WTC11 (cell line): ENCODE measurements around the gene C3. TPM values are rescaled to one million over a fixed set of nuclear protein-coding genes. Genes with fewer than 3 reads are reported as not detected.

Experiments used
- ATAC-seq: fragments of 200-7000 bp; cut with Tn5 transposase; 2 replicates; pipeline ENCODE4 v1.10.0; 2021; ENCODE audit warnings: mild to moderate bottlenecking, moderate library complexity
- CTCF ChIA-PET: fragments of 300-600 bp; sonication (Branson Sonifier 250); formaldehyde crosslinking; loops from one replicate; lab custom pipeline; 2021; ENCODE audit warnings: antibody characterized with exemption; lab: Charles Lee
- POLR2A ChIA-PET: fragments of 350-600 bp; sonication (Branson Sonifier 250); formaldehyde crosslinking; loops from one replicate; lab custom pipeline; 2021; ENCODE audit warnings: antibody characterized with exemption; lab: Charles Lee
- DNase-seq: peaks from one replicate; pipeline ENCODE4 v3.0.0; 2021; ENCODE audit warnings: low spot score
- H3K27ac Mint-ChIP-seq: 2 replicates; pipeline ENCODE4 v1.8.0; 2021; ENCODE audit warnings: mixed read lengths
- H3K27me3 Mint-ChIP-seq: 2 replicates; pipeline ENCODE4 v1.8.0; 2021; ENCODE audit warnings: low read depth, mild to moderate bottlenecking, moderate library complexity, mixed read lengths
- H3K36me3 Mint-ChIP-seq: 2 replicates; pipeline ENCODE4 v1.8.0; 2021; ENCODE audit warnings: mixed read lengths
- H3K4me1 Mint-ChIP-seq: 2 replicates; pipeline ENCODE4 v1.8.0; 2022; ENCODE audit warnings: mixed read lengths
- H3K4me3 Mint-ChIP-seq: 2 replicates; pipeline ENCODE4 v1.8.0; 2021; ENCODE audit warnings: mild to moderate bottlenecking, moderate library complexity, mixed read lengths
- H3K9me3 Mint-ChIP-seq: 2 replicates; pipeline ENCODE4 v1.8.0; 2021; ENCODE audit warnings: mixed read lengths
- CBFB ChIP-seq: sonication (generic); formaldehyde crosslinking; IDR thresholded peaks from 2 replicates; pipeline ENCODE4 v1.8.1; 2022; ENCODE audit warnings: mild to moderate bottlenecking, low read depth, missing genetic modification reagents
- CREM ChIP-seq: sonication (generic); formaldehyde crosslinking; IDR thresholded peaks from 2 replicates; pipeline ENCODE4 v1.8.1; 2022; ENCODE audit warnings: mild to moderate bottlenecking, missing genetic modification reagents, moderate library complexity
- ESRRA ChIP-seq: sonication (generic); formaldehyde crosslinking; IDR thresholded peaks from 2 replicates; pipeline ENCODE4 v1.8.1; 2022; ENCODE audit warnings: mild to moderate bottlenecking, missing genetic modification reagents, borderline replicate concordance
- ETV6 ChIP-seq: sonication (generic); formaldehyde crosslinking; IDR thresholded peaks from 2 replicates; pipeline ENCODE4 v1.8.1; 2022; ENCODE audit warnings: mild to moderate bottlenecking, missing genetic modification reagents
- FOXK1 ChIP-seq: sonication (generic); formaldehyde crosslinking; IDR thresholded peaks from 2 replicates; pipeline ENCODE4 v1.8.0; 2022; ENCODE audit warnings: mild to moderate bottlenecking, moderate library complexity, missing genetic modification reagents
- FOXP1 ChIP-seq: sonication (generic); formaldehyde crosslinking; IDR thresholded peaks from 2 replicates; pipeline ENCODE4 v1.8.0; 2022; ENCODE audit warnings: missing genetic modification reagents, mild to moderate bottlenecking, moderate library complexity, borderline replicate concordance
- GRHL2 ChIP-seq: fragments of 250-450 bp; sonication (Bioruptor Pico); IDR thresholded peaks from 2 replicates; pipeline ENCODE4 v1.8.0; 2022; ENCODE audit warnings: mild to moderate bottlenecking, moderate library complexity; ENCODE audit not compliant: insufficient replicate concordance, severe bottlenecking
- HMGA2 ChIP-seq: fragments of 250-450 bp; sonication (Bioruptor Pico); IDR thresholded peaks from 2 replicates; pipeline ENCODE4 v1.4.0; 2021; ENCODE audit warnings: mild to moderate bottlenecking, moderate library complexity
- IRF2 ChIP-seq: sonication (generic); formaldehyde crosslinking; IDR thresholded peaks from 2 replicates; pipeline ENCODE4 v1.8.0; 2022; ENCODE audit warnings: low read depth, missing genetic modification reagents, borderline replicate concordance
- JUN ChIP-seq: sonication (generic); formaldehyde crosslinking; IDR thresholded peaks from 2 replicates; pipeline ENCODE4 v1.8.0; 2023; ENCODE audit warnings: mild to moderate bottlenecking, missing genetic modification reagents
- NFYB ChIP-seq: sonication (generic); formaldehyde crosslinking; conservative IDR thresholded peaks from 2 replicates; pipeline ENCODE4 v1.8.0; 2022; ENCODE audit warnings: low read depth, missing genetic modification reagents
- NR3C1 ChIP-seq: sonication (generic); formaldehyde crosslinking; conservative IDR thresholded peaks from 2 replicates; pipeline ENCODE4 v1.8.1; 2023; ENCODE audit warnings: low read depth, mild to moderate bottlenecking, missing genetic modification reagents
- OVOL2 ChIP-seq: fragments of 250-450 bp; sonication (Bioruptor Pico); IDR thresholded peaks from 2 replicates; pipeline ENCODE4 v1.9.0; 2021; ENCODE audit warnings: mild to moderate bottlenecking, borderline replicate concordance
- PRRX2 ChIP-seq: fragments of 250-450 bp; sonication (Bioruptor Pico); IDR thresholded peaks from 2 replicates; pipeline ENCODE4 v1.8.0; 2021; ENCODE audit warnings: mild to moderate bottlenecking
- RELA ChIP-seq: sonication (generic); formaldehyde crosslinking; IDR thresholded peaks from 2 replicates; pipeline ENCODE4 v1.8.1; 2022; ENCODE audit warnings: missing genetic modification reagents, mild to moderate bottlenecking, borderline replicate concordance
- RORB ChIP-seq: fragments of 250-450 bp; sonication (Bioruptor Pico); IDR thresholded peaks from 2 replicates; pipeline ENCODE4 v1.9.0; 2021; ENCODE audit warnings: mild to moderate bottlenecking
- ZNF138 ChIP-seq: sonication (generic); formaldehyde crosslinking; conservative IDR thresholded peaks from 2 replicates; pipeline ENCODE4 v1.8.1; 2022; ENCODE audit warnings: mild to moderate bottlenecking, moderate library complexity, missing genetic modification reagents
- total RNA-seq: library from RNA; stranded (reverse); gene quantifications from 3 replicates; pipeline ENCODE4 v1.2.3, GENCODE V29; 2021
- TF ChIP-seq, protein P1 (sequence below): sonication (generic); formaldehyde crosslinking; IDR thresholded peaks from 2 replicates; pipeline ENCODE4 v1.8.1; 2023; ENCODE audit warnings: mild to moderate bottlenecking, missing genetic modification reagents, moderate library complexity
- TF ChIP-seq, protein P2 (sequence below): sonication (generic); formaldehyde crosslinking; conservative IDR thresholded peaks from 2 replicates; pipeline ENCODE4 v1.8.1; 2023; ENCODE audit warnings: mild to moderate bottlenecking, low read depth, missing genetic modification reagents, moderate library complexity
- TF ChIP-seq, protein P3 (sequence below): sonication (generic); formaldehyde crosslinking; conservative IDR thresholded peaks from 2 replicates; pipeline ENCODE4 v1.8.1; 2022; ENCODE audit warnings: mild to moderate bottlenecking, missing genetic modification reagents

C3 gene
- total RNA-seq, 1 experiment from 2014 or later = 7.0 TPM

DNA sequence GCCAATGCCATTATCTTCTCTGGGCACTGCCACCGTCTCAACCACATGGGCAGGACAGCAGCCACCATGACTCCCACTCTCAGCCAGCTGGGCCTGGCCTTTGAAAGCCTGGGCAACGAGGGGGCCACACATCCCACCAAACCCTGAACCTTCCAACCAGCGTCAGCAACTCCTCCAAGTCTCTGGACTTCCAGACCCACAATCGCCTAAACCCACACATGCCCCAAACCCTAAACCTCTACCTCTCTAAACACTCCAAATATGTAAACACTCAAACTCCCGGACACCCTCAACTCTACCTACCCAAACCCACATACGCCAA lies 949 bp downstream of the C3 start:
- POLR2A ChIA-PET = no interaction called here
- CTCF ChIA-PET = no interaction called here

DNA sequence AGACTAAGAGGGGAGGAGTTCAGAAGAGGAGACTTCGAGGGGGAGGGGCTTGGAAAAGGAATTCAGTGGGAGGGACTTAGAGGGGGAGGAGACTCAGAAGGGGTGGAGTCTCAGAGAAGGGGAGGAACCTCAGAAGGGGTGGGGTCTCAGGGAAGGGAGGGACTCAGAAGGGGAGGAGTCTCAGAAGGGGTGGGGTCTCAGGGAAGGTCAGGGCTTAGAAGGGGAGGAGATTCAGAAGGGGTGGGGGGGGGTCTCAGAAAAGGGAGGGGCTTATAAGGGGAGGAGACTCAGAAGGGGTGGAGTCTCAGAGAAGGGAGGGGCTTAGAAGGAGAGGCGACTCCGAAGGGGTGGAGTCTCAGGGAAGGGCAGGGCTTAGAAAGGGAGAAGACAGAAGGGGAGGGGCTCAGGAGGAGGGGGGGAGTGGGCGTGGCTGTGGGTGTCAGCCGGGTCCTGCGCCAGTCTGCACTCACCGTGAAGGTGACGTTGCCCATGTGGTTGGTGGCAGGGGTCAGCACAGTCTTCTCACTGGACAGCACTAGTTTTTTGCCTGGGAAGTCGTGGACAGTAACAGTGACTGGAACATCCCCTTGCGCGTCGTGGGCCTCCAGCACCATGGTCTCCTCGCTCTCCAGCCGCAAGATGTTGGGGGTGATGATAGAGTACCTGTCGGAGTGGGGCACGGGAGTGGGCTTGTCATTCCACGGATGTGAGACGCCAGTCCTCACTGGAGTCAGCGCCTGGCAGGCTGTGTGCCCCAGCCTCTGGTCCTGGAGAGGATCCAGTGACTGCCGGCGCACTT lies 1.5 kb downstream of the C3 start:
- CTCF ChIA-PET = interaction anchor here (1.5 kb wide), 1 partner anchor 15 kb away, joined by 3 read pairs; no protein-coding TSS in a partner anchor
- Mint-ChIP-seq H3K4me1 (peaks cover 16% of the 10 kb centered on the region), H3K27me3 (peaks cover 4% of the 10 kb centered on the region; the same call in 1 of the 2 replicates), H3K4me3 (no peak overlapping the region), H3K27ac (no peak overlapping the region)
- ATAC-seq = peak; percentile 76
- POLR2A ChIA-PET = no interaction called here
- peak; percentile 78 for DNase-seq
- TF ChIP-seq HMGA2 (CRISPR knock-in tag) = no peak
- no peak for TF ChIP-seq ZNF138 (CRISPR knock-in tag)
- no peak for TF ChIP-seq CBFB (CRISPR knock-in tag)
- TF ChIP-seq ETV6 (CRISPR knock-in tag) = no peak
- TF ChIP-seq ESRRA (CRISPR knock-in tag) = no peak
- TF ChIP-seq IRF2 (CRISPR knock-in tag) = no peak
- TF ChIP-seq CREM (CRISPR knock-in tag) = no peak
- no peak for TF ChIP-seq PRRX2
- TF ChIP-seq FOXP1 (CRISPR knock-in tag) = no peak
- no peak for TF ChIP-seq NR3C1 (CRISPR knock-in tag)
- TF ChIP-seq, protein P1, sequence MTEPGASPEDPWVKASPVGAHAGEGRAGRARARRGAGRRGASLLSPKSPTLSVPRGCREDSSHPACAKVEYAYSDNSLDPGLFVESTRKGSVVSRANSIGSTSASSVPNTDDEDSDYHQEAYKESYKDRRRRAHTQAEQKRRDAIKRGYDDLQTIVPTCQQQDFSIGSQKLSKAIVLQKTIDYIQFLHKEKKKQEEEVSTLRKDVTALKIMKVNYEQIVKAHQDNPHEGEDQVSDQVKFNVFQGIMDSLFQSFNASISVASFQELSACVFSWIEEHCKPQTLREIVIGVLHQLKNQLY (CRISPR knock-in tag) = no peak
- TF ChIP-seq, all 79 proteins: peak for 0
- Mint-ChIP-seq H3K36me3 (no peaks in the 10 kb centered on the region), H3K9me3 (peaks cover 8% of the 10 kb centered on the region)

More for the DNA sequence above, 949 bp downstream of the C3 start:
- peaks cover 16% of the 10 kb centered on the region for H3K4me1 Mint-ChIP-seq
- no peak overlapping the region for H3K27ac Mint-ChIP-seq
- TF ChIP-seq, protein P2, sequence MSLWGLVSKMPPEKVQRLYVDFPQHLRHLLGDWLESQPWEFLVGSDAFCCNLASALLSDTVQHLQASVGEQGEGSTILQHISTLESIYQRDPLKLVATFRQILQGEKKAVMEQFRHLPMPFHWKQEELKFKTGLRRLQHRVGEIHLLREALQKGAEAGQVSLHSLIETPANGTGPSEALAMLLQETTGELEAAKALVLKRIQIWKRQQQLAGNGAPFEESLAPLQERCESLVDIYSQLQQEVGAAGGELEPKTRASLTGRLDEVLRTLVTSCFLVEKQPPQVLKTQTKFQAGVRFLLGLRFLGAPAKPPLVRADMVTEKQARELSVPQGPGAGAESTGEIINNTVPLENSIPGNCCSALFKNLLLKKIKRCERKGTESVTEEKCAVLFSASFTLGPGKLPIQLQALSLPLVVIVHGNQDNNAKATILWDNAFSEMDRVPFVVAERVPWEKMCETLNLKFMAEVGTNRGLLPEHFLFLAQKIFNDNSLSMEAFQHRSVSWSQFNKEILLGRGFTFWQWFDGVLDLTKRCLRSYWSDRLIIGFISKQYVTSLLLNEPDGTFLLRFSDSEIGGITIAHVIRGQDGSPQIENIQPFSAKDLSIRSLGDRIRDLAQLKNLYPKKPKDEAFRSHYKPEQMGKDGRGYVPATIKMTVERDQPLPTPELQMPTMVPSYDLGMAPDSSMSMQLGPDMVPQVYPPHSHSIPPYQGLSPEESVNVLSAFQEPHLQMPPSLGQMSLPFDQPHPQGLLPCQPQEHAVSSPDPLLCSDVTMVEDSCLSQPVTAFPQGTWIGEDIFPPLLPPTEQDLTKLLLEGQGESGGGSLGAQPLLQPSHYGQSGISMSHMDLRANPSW = no peak
- TF ChIP-seq GRHL2 = no peak
- no peak for TF ChIP-seq RELA (CRISPR knock-in tag)
- TF ChIP-seq NFYB (CRISPR knock-in tag) = no peak
- TF ChIP-seq FOXK1 (CRISPR knock-in tag) = no peak
- H3K4me3 Mint-ChIP-seq = no peak overlapping the region
- H3K9me3 Mint-ChIP-seq = peaks cover 8% of the 10 kb centered on the region
- DNase-seq (no peak), ATAC-seq (no peak)
- H3K36me3 Mint-ChIP-seq = no peaks in the 10 kb centered on the region
- H3K27me3 Mint-ChIP-seq = peaks cover 4% of the 10 kb centered on the region; the same call in 1 of the 2 replicates

DNA sequence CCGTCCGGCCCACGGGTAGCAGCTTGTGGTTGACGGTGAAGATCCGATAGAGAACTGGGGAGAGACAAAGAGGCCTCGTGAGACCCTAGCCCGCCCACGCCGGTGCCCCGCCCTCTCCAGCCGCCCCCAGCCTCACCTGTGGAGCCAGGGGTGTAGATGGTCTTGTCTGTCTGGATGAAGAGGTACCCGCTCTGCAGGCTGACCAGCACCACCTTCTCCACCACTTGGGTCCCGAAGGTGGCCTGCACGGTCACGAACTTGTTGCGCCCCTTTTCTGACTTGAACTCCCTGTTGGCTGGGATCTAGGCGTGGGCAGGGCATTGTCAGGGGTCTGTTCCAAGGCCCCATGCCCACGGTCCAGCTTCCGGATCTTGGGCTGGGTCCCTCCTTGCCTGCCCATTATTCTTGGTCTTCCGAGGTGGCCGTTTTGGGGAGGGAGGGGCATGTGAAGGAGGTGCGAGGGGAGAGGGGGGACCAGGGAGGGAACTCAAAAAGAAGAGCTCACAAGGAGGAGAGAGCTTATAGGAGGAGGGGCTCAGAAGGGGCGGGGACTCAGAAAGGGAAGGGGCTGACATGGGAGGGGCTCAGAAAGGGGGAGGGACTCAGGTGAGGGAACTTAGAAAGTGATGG lies 2.2 kb downstream of the C3 start:
- Mint-ChIP-seq H3K4me1 (peaks cover 13% of the 10 kb centered on the region), H3K27me3 (peaks cover 4% of the 10 kb centered on the region; the same call in 1 of the 2 replicates), H3K36me3 (no peaks in the 10 kb centered on the region), H3K27ac (no peak overlapping the region), H3K9me3 (peaks cover 8% of the 10 kb centered on the region), H3K4me3 (no peak overlapping the region)
- no peak for ATAC-seq
- DNase-seq = no peak
- TF ChIP-seq JUN (no peak), OVOL2 (CRISPR knock-in tag) (no peak), RORB (no peak), NR3C1 (CRISPR knock-in tag) (no peak)
- TF ChIP-seq, protein P3, sequence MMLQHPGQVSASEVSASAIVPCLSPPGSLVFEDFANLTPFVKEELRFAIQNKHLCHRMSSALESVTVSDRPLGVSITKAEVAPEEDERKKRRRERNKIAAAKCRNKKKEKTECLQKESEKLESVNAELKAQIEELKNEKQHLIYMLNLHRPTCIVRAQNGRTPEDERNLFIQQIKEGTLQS (CRISPR knock-in tag) = no peak
- ChIA-PET POLR2A (no interaction called here), CTCF (interaction anchor here (1.5 kb wide), 1 partner anchor 15 kb away, joined by 3 read pairs; no protein-coding TSS in a partner anchor)
